CD4-positive, alpha-beta T cell treated with Interleukin-4 for 1 hour (primary cell): ENCODE measurements around the gene SH2D6.
"Not testable (repeated sequence)": the region's sequence is repeated elsewhere in the genome, so short reads cannot be mapped to it uniquely, and the experiment has no call there.

ENCODE experiments used
- DNase-seq, 2 donors: peaks; one replicate each; pipeline ENCODE4 v3.0.0-alpha.2; 2020 to 2022

Gene SH2D6

DNA sequence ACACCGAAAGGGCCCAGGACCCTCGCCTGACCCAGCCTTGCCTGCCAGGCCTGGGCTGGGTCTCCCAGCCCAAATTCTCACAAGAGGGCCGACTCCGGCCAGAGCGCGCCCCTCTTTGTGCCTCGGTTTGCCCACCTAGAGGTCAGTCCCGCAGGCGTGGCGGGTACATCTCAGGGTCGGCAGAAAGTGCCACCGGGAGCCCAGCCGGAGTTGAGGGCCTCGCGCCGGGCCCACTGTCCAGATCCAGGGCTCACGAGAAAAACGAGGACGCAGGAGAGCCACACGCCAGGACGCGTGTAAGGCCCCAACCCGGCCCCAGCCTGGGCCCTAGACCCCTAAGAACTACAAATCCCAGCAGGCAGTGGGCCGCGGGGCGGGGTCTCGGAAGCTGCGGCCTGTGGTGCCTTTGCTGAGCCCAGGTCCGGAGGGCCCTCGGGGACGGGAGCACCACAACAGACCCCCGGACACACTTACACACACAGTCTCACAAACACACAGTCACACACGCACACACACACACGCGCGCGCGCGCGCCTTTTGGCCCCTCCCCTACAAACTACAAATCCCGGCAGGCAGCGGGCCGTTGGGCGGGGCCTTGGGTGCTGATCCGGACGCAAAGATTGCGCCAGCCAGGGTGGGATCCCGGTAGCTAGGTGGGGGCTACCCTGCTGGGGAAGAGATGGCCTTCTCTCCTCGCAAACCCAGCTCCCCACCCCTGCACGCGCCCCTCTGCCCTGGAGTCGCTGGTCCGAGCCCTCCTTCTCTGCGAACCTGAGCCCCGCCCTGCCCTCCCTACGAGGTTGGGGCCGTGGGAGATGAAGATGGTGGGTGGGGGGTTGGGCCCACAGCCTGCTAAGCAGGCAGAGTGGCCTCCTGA is at the start of gene SH2D6:
Gene SH2D6 (plus strand): TSS at position 583 of the 877 bp plus-strand sequence. CDS start 10,752 bp downstream, outside the sequence.
- peak; percentile 80 to 86 for DNase-seq

DNA sequence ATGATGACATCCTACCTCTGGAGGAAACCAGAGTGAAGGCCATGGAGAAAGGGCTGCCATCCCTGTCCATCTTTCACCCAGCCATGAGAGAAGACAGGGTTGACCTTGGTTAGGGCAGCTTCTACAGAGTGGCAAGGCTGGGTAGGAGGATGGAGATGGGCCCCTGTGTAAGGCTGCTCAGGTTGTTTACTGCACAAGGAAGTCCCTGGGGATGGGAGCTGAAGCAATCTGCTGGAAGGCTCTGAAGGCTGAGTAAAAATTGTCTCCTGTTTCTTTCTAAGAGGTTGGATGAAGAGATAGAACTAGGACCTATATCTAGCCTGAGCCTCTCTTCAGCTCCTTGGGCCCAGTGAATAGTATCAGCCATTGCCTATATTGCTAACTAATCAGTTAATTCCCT is 49.6 kb upstream of the SH2D6 start:
- DNase-seq, result no peak

DNA sequence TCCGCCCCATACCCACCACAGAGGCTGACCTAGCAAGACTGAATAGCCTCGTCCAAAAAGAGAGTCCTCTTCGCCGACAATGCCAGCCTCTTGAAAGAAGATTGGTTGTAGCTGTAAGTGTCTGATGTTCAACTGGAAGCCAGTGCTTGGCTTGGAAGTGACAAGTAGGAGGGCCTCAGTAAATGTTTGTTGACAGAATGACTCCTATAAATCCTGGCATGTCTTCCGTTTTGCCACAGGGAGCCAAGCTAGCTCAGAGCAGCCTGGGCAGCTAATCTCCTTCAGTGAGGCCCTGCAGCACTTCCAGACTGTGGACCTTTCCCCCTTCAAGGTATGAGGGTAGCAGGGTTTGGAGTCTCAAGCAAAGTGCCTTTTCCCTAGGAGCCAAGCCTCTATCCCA is 49.0 kb upstream of the SH2D6 start:
- DNase-seq, result no peak

DNA sequence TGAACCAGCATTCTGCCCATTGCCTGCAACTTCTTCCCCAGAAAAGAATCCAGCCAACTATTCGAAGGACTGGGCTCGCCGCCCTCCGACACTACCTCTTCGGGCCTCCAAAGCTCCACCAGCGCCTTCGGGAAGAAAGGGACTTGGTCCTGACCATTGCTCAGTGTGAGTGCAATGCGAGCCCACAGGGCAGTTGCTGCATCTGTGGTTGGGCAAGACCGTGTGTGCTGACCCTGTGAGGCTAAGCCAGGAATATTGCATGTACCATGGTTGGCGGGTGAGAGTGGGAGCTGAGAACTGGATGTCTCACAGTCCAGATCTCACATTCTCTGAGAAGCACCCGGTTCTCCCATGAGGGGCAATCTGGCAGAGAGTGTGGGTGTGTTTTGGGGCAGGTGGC is 47.5 kb upstream of the SH2D6 start:
- no peak for DNase-seq

DNA sequence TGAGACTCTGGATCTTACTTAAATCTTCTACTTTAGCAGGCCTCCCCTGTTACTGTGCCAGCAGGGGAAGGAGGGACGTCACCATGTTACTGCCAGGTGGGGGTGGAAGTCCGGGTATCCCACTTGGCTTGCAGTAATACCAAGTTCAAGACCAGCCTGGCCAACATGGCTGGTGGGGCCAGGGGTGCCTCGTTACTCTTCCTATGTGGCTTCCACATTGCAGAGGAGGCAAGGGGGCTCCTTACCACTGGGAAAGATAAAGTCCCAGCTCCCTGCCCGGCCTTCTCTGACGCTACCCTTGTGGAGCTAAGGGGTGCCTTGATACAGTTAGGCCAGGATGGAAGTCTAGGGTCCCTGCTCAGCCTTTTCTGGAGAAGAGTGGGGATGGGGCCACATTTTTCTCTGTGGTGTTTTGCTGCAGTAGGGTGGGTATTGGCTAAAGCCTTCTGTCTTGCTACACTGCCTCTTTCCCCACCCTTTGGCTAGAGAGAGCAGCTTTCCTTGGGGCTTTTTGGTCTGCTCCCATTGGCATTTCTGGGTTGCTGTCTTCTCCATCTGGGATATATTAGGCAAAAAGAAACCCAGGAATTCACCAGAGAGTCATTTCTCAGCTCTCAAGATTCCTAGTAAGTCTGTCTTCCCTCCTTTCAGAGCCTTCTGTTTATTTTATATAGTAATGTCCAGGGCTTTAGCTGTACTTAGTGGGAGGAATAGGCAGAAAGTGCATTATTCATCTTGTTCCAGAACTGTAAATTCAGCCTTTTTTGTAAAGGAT is 42.0 kb upstream of the SH2D6 start:
- DNase-seq, result no peak

DNA sequence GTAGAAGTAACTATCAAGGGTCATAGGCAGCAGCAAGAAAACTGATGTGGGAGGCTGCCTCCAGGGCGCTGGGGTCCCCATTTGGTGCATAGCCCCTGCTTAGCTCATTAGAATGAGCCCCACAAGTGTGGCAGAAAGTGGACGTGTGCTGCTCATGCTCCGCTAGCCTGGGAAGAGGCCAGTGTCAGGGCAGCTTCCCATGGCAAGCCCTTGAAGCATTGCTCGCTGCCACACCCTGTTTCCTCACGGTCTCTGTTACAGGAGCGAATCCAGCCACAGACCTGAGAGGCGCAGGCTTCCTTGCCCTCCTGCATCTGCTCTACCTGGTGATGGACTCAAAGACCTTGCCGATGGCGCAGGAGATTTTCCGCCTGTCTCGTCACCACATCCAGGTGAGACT is 41.4 kb upstream of the SH2D6 start:
- no peak for DNase-seq

DNA sequence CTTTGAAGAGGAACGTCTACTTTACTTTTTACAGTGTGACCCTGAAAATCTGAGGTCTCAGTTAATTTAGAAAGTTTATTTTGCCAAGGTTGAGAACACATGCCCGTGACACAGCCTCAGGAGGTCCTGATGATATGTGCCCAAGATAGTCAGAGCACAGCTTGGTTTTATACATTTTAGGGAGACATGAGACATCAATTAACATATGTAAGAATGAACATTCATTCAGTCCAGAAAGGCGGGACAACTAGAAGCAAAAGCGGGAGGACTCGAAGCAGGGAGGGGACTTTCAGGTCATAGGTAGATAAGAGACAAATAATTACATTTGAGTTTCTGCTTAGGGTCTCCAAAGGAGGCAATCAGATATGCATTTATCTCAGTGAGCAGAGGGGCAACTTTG is 40.3 kb upstream of the SH2D6 start:
- DNase-seq, result no peak

DNA sequence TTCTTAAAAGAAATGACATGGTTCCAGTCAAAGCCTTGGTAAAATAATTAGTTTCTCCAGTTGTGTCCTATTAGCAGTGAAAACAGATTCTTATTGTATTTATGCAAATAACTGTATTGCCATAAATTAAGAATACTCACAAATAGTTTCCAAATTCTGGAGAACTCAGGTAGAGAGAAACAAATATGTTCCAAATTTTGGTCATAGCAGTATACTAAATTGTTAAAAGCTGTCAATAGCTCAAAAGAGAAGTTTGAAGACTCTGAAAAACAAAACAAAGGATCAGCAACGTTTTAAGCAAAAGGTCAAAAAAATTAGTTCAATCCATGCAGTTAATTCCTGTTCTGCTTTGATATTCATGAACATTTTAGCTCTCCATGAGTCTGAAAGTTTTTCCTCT is 38.5 kb upstream of the SH2D6 start:
- no peak for DNase-seq

DNA sequence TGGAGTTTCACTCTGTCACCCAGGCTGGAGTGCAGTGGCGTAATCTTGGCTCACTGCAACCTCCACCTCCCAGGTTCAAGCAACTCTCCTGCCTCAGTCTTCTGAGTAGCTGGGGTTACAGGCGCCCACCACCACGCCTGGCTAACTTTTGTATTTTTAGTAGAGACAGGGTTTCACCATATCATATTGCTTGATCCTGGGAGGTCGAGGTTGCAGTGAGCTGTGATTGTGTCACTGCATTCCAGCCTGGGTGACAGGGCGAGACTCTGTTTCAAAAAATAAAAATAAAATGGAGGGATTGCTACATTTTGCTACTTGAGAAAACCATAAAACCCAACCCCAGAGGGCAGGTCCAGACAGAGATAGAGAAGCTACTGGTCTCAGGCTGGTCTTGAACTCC is 35.4 kb upstream of the SH2D6 start:
- not testable (repeated sequence) for DNase-seq

DNA sequence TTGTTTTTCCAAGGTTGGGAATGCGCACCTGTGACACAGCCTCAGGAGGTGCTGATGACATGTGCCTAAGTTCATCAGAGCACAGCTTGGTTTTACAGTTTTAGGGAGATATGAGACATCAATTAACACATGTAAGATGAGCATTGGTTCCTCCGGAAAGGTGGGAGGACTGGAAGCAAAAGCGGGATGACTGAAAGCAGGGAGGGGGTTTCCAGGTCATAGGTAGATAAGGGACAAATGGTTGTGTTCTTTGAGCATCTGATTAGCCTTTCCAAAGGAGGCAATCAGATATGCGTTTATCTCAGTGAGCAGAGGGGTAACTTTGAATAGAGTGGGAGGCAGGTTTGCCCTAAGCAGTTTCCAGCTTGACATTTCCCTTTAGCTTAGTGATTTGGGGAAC is 34.7 kb upstream of the SH2D6 start:
- DNase-seq, result no peak

DNA sequence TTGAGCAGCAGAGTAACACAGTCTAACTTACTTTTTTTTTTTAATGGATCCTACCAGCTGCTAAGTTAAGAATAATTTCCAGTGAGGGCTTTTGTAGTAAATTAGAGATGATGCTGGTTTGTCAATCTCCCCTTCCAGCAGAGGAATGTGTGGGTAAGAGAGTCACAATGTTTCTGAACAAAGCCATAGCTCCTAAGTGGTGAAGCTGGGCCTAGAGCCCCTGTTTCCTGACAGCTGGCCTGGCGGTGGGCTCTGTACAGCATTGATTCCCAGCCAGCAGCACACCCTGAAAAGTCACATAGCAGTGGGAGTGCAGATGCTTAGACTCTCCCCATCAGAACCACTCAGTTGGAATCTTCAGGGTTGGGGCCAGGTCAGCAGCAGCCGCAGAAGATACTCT is 32.8 kb upstream of the SH2D6 start:
- DNase-seq, result no peak

DNA sequence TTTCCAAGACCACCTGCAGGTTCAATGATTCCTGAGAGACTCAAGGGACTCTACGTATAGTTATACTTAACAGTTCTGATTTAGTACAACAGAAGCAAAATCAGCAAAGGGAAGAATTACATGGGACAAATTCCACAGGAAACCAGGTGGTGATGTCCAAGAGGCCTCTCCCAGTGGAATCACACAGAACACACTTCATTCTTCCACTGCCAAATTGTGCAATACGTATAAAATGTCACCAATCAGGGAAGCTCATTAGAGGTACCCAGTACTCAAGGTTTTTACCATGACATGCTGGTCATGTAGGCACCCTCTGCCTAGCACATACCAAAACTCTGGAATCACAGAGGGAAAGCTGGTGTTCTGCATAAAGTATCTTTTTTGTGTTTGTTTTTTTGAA is 30.8 kb upstream of the SH2D6 start:
- no peak for DNase-seq

DNA sequence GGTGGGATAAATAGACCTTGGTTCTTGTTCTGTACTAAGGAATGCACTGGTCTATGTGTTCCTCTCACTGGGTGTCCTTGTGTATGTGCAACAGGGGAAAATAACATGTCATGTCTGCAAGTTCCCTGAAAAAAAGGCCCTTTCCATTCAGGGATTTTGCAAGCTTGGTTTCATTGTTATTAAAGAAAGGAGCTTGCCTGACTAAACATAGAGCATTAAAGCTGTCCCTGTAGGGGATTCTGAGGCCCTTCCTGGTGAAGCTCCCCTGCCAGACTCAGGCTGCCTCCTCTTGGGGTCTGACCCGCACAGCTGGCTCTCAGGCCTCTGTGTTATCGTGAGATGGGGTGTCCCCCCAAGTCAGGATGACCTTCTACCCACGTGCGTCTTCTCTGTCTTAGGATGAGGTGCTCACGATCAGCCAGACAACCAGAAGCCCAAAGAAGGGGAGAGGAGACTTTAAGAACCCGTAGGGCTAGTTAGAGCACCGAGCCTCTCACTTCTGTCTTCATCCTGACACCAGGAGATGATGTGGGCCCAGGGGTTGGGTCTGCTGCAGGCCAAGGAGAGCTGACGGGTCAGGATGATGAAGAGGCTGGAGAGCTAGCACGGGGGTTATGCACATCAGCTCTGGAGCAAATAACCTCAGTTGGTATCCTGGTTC is 29.5 kb upstream of the SH2D6 start:
- DNase-seq, result no peak

DNA sequence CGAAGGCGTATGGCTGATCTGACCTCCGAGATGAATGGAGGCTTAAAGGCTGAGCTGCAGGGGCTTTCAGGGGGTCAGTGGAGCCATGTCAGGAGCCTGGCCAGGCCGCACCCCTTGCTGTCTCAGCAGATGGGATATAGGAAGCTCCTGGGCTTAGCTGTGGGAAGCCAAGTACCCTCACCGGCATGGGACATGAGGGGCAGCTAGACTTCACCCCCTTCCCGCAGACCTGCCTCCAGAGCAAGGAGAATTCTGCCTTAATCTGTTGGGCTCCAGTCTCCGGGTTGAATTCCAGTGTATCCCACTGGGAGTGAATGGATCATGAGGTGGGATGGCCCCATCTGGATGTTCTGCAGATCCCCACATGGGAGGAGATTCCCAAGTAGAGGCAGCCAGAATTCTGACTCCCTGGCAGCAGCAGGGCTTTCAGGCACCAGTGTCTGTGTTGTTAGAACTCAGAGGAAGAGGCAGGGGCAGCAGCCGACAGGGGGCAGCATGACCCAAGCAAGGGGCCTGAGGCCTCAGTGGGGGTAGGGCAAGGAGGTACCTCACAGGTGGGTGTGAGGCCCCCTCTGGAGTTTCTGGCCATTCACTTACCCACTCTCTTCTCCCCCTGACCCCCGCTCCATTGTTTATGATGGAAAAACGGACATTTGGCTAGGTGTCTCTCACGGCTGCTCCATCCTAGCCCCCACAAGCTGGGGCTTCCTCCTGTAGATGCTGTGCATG is 27.4 kb upstream of the SH2D6 start:
- DNase-seq, result peak; percentile 70 to 72

DNA sequence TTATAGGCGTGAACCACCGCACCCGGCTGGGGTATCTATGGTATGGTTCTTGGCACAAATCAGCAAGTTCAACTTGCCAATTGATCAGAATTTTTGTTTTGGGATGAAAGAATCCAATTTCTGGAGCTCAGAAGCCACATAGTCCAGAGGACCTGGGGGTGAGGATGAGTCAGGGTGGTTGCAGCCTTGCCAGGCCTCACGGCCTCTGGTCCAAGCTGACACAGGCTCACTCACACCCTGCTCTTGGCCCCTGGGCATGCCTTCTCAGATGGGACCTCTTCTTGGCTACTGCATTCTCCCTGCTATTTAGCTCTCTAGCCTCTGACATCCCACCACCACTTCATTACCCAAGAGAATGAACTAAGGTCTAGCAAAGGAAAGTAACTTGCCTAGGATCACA is 24.7 kb upstream of the SH2D6 start:
- DNase-seq, result no peak

DNA sequence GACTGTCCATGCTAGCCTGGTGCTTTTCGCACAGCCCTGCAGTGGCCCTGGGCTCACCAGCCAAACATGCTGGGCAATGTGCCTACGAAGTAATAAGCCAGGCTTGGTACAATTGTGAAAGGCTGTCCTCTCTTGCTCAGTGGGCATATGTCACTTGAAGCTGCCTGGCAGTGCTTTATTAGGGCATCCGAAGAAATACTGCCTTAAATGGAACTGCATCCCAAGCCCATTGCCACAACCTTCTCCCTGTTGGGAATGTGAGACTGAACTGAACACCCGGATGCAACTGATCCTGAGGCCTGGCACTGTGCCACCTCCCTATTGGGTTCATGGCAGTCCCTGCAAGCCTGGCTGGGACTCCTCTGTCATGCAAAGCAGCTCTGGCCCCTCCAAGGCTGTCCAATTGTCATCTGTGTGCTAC is 24.2 kb upstream of the SH2D6 start:
- DNase-seq, result no peak

DNA sequence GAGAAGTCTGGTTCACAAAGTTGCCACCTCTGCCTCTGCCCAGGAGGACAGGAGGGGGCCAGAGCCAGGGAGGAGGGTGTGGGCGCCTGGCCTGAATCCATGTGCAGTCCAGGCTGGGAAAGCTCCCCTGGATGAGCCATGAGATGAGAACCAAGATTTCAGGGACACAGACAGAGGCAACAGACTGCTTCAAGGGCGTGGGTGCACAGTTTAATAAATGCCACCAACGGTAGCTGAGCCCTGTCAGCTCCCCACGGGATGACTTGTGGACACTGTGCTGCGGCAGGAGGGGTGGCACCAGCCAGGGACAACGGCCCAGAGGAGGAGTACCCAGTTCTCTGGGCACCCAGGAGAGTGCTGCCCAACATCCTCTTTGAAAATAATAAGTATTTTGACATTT is 23.5 kb upstream of the SH2D6 start:
- DNase-seq, result no peak

DNA sequence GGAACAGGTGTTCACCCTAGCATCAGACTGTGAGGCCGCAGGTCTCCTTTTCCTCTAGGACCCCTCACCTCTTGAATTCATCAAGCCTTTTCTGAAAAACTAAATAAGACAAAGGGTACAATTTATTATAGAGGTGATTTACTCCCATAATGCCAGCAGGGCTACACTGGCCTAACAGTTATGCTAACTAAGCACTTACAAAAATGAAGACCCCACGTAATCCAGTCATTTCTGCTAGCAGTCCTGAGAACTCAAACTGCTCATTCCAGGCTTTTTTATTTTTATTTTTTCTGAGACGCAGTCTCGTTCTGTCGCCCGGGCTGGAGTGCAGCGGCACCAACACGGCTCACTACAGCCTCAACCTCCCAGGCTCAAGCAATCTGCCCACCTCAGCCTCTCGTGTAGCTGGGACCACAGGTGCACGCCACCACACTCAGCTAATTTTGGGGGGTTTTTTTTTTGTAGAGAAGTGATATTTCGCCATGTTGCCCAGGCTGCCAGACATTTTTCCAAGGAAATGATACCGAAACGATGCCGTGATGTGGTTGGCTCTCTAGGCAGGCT is 22.5 kb upstream of the SH2D6 start:
- DNase-seq, result no peak

DNA sequence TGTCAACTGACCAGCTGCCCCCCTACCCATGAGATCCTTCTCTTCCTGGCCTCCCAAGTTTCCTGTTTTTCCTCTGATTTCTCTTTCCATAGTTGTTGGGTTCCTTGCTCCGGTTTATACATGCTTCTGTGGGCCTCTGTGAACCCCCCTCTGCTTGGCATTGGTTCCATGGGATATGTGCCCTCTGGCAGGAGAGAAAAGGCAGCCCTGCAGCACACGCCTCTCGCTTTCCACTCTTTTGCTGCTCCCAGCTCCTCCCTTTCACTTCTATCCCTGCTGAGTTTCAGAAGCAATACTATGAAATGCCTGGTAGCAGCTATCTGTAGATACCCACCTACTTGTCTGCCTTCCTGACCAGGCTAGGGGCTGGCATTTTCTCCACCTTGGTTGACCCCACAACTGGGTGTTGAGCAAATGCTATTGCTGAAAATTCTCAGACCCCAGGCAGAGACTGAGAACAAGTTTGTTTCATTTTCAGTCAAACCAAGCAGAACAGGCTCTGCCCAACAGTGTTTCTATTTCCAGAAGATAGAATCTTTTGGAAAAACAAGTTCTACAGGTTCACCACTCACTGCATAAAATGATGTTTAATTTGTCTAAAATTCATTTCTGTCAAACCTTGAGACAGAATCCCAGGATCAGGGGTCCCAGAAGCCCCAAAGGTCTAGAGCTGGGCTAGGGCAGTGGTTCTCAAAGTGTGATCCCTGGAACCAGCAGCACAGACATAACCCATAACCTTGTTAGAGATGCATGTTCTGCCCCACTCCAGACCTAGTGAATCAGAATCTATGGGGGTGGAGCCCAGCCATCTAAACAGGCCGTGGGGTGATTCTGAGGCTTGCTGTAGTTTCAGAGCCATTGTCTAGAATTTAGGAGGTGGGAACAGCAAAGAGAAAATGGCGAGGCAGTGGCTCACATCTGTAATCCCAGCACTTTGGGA is 21.7 kb upstream of the SH2D6 start:
- DNase-seq, result no peak

DNA sequence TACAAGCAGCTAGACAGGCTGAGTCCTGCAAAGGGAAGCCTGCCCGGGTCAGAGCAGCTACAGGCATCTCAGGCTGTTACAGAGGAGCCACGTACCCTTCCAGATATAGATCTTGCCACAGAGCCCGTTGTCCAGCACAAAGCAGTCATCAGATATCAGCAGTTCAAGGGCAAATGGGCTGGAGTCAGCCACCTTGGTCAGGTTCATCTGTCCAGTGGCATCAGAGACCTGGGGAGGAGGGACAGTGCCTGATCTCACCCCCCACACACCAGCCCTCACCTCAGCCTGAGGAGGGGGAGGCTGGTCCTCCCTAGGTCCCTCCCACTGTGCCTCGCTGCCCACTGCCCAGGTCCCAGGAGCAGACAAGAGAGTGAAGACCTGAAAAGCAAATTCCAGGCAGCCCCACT is 20.6 kb upstream of the SH2D6 start:
- no peak for DNase-seq

DNA sequence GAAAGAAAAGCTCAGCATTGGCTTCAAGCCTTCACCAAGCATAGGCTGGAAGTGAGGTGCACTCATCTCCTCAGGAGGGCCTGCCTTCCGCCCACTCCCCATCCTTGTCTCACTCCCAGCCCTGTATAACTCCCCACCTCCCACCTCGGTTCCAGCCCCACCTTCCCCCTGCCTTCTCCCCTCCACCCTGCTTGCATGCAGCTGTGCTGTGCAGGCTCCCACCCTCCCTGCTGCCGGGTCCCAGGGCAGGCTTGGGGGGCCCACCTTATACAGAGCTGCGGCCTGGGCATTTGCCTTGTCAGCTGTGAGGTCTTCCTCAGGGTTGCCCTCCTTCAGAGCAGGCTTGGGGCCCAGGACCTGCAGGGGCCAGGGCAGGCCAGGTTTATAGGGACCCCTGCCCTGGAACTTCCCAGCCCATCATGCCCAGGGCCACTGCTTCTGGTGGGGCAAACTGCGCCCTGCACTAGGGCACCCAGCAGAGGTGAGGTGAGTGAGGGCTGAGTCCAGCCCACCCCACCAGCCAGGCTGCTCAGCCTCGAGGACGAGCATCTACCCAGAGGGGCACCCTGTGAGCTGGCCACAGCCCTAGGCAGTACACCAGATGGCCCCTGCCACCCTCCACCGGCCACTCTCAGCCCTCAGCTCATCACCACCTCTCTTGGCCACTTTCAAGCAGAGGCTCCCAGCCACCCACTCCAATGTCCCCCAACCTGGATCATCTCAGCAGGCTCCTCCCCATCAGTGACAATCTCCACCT is 19.9 kb upstream of the SH2D6 start:
- DNase-seq, result no peak
